Thoracic aorta (tissue), 2 donors: Measurements from ENCODE around the gene BMP7. TPM values are rescaled to one million over a fixed set of nuclear protein-coding genes. Genes with fewer than 3 reads are reported as not detected.

Source experiments
- ATAC-seq: fragments of 150-250 bp; one replicate; pipeline ENCODE4 v1.8.0; 2017; ENCODE audit warnings: low read depth; ENCODE audit not compliant: insufficient number of reproducible peaks, low FRiP score
- DNase-seq: peaks from one replicate; pipeline ENCODE4 v3.0.0-alpha.2; 2020; ENCODE audit warnings: low spot score
- H3K27ac ChIP-seq, 2 donors: fragments of 200-600 bp; sonication (generic); 1 replicate in 1 of 2; 2 replicates in 1 of 2; pipeline ENCODE4 v1.5.1; 2016; ENCODE audit warnings: mild to moderate bottlenecking in 2 of 2, moderate library complexity in 2 of 2
- H3K27me3 ChIP-seq: fragments of 200-600 bp; sonication (generic); replicated peaks from 2 replicates; pipeline ENCODE4 v1.6.0; 2016; ENCODE audit warnings: mild to moderate bottlenecking; ENCODE audit not compliant: insufficient read depth
- H3K36me3 ChIP-seq: fragments of 200-600 bp; sonication (generic); one replicate; pipeline ENCODE4 v1.5.1; 2016
- H3K4me1 ChIP-seq, 2 donors: fragments of 200-600 bp; sonication (generic); 1 replicate in 1 of 2; 2 replicates in 1 of 2; pipeline versions ENCODE4 v1.5.1 to v1.6.0; 2016; ENCODE audit warnings: low read depth in 2 of 2, mild to moderate bottlenecking in 1 of 2; ENCODE audit not compliant: control insufficient read depth in 1 of 2
- H3K4me3 ChIP-seq: fragments of 200-600 bp; sonication (generic); 2 replicates; pipeline ENCODE4 v1.5.1; 2016; ENCODE audit warnings: mild to moderate bottlenecking
- H3K9me3 ChIP-seq: fragments of 200-600 bp; sonication (generic); 2 replicates; pipeline ENCODE4 v1.5.1; 2016
- CTCF ChIP-seq: fragments of 200-600 bp; sonication (generic); IDR thresholded peaks from one replicate; pipeline ENCODE4 v1.5.1; 2019; ENCODE audit warnings: antibody characterized with exemption
- total RNA-seq, 2 donors: library from RNA; depleted of rRNA; stranded (reverse); fragments of >200 nt; gene quantifications; one replicate each; pipeline versions ENCODE4 v1.1.0 to v1.2.3, GENCODE V29; 2016

Gene BMP7
- total RNA-seq, 2 donors from 2014 or later, result 1.5 TPM; not detected in 1

- H3K4me1 ChIP-seq, result no peaks in the 10 kb centered on the region
- no peaks in the 10 kb centered on the region for H3K36me3 ChIP-seq
- no peaks in the 10 kb centered on the region for H3K9me3 ChIP-seq
- ATAC-seq, result no peak
- TF ChIP-seq CTCF, result no peak
- no peak overlapping the region for H3K4me3 ChIP-seq
- no peaks in the 10 kb centered on the region for H3K27me3 ChIP-seq
- no peak for DNase-seq
- no peak overlapping the region for H3K27ac ChIP-seq
Observed at GRCh38 chr20:57270204-57270984, 4.0 kb upstream of the BMP7 start.

GRCh38 chr20:57269148-57269984, 2.9 kb upstream of the BMP7 start:
- H3K4me3 ChIP-seq, result no peak overlapping the region
- no peak for ATAC-seq
- no peaks in the 10 kb centered on the region for H3K4me1 ChIP-seq
- no peak overlapping the region for H3K27ac ChIP-seq
- no peaks in the 10 kb centered on the region for H3K27me3 ChIP-seq
- no peak for DNase-seq
- no peak for TF ChIP-seq CTCF
- no peaks in the 10 kb centered on the region for H3K9me3 ChIP-seq
- H3K36me3 ChIP-seq, result no peaks in the 10 kb centered on the region

GRCh38 chr20:57268399-57269076, 2.1 kb upstream of the BMP7 start:
- DNase-seq, result no peak
- H3K4me1 ChIP-seq, result no peaks in the 10 kb centered on the region
- TF ChIP-seq CTCF, result no peak
- no peak for ATAC-seq
- no peaks in the 10 kb centered on the region for H3K27me3 ChIP-seq
- no peaks in the 10 kb centered on the region for H3K9me3 ChIP-seq
- H3K27ac ChIP-seq, result no peak overlapping the region
- H3K36me3 ChIP-seq, result no peaks in the 10 kb centered on the region
- no peak overlapping the region for H3K4me3 ChIP-seq

GRCh38 chr20:57267158-57267821, 849 bp upstream of the BMP7 start:
- TF ChIP-seq CTCF, result no peak
- Histone ChIP-seq H3K36me3 (no peaks in the 10 kb centered on the region), H3K4me3 (no peak overlapping the region), H3K27me3 (no peaks in the 10 kb centered on the region), H3K4me1 (no peaks in the 10 kb centered on the region), H3K27ac (no peak overlapping the region), H3K9me3 (no peaks in the 10 kb centered on the region)
- DNase-seq (no peak), ATAC-seq (no peak)

GRCh38 chr20:57265997-57266290, 497 bp downstream of the BMP7 start:
- no peak overlapping the region for H3K27ac ChIP-seq
- H3K4me3 ChIP-seq, result no peak overlapping the region

More at GRCh38 chr20:57265997-57266290, 497 bp downstream of the BMP7 start:
- no peak for ATAC-seq
- Histone ChIP-seq H3K4me1 (no peaks in the 10 kb centered on the region), H3K27me3 (no peaks in the 10 kb centered on the region), H3K9me3 (no peaks in the 10 kb centered on the region), H3K36me3 (no peaks in the 10 kb centered on the region)
- no peak for DNase-seq
- TF ChIP-seq CTCF, result no peak
